Testis (tissue), 2 donors: ENCODE measurements around the gene SLC4A1AP.

Source experiments
- POLR2A ChIP-seq: fragments of 450-650 bp; IDR thresholded peaks from one replicate; pipeline ENCODE4 v1.6.1; 2017; ENCODE audit warnings: antibody characterized with exemption, mild to moderate bottlenecking, moderate library complexity
- TF ChIP-seq, protein P1 (sequence below), 3 experiments: fragments of 450-650 bp in 2 of 3; fragments of 200-600 bp in 1 of 3; sonication (generic) in 1 of 3; IDR thresholded peaks; one replicate each; pipeline ENCODE4 v1.5.1; 2016 to 2019; ENCODE audit warnings: antibody characterized with exemption in 3 of 3, mild to moderate bottlenecking in 2 of 3, moderate library complexity in 1 of 3

DNA sequence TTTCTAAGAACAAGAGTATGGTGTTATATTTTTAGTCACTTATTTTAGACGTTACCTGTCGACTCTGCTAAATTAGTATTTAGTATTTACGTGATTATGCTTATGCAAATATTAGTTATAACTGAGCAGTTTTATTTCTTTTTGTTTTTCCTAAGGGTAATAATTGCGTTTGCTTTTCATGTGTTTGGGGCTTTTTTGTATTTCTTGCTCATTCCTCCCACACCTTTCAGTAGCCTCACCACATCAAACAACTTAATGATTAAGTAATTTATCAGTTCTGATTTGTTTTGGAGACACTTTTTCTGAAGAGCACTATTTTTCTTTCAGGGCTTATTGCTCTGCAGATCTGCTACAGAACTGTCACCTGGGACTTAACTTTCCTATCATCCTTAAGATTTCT lies 7.5 kb downstream of the SLC4A1AP start:
- TF ChIP-seq, protein P1, sequence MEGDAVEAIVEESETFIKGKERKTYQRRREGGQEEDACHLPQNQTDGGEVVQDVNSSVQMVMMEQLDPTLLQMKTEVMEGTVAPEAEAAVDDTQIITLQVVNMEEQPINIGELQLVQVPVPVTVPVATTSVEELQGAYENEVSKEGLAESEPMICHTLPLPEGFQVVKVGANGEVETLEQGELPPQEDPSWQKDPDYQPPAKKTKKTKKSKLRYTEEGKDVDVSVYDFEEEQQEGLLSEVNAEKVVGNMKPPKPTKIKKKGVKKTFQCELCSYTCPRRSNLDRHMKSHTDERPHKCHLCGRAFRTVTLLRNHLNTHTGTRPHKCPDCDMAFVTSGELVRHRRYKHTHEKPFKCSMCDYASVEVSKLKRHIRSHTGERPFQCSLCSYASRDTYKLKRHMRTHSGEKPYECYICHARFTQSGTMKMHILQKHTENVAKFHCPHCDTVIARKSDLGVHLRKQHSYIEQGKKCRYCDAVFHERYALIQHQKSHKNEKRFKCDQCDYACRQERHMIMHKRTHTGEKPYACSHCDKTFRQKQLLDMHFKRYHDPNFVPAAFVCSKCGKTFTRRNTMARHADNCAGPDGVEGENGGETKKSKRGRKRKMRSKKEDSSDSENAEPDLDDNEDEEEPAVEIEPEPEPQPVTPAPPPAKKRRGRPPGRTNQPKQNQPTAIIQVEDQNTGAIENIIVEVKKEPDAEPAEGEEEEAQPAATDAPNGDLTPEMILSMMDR (IDR thresholded peaks at IDR 0.05): no peak
- TF ChIP-seq POLR2A: no peak
